Measurements from ENCODE around the gene GMCL1.

Gene GMCL1

DNA sequence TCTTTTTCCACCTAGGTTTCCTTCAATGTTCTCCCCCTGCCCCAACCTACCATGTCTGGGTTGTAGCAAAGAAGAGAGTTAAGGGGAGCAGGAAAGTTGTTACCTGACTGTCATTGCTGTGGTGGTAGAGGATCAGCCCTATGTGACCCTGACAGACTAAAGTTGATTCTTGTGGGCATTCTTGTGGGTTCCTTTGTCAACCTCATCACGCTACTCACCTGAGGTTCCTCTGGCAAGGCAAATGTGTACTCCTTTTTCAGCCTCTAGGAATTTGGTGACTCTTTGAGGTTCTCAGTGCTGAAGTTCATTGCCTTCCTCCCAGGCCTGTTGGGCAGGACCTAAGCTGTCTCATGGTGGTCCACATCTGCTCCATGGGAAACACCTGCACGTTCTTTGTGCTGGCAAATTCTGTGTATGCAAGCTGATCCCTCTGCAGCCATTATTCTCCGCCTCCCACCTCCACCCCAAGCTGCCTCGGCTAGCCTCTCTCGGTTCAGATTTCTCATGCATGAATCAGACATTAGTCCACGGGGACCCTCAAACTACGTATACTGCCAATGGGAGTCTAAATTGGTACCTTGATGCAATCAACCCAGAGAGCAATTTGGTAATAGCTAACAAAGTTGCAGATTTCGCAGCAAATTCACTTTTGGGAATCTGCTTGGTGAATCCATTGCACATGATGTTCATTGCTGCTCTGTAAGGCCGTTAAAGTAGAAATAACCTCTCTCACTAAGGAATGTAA lies 1.5 kb upstream of the GMCL1 start:
- TF ChIP-seq GATA2 (IDR thresholded peaks at IDR 0.05; ENCODE audit: low read depth, low read length) = no peak
- no peak for TF ChIP-seq GATA3 (IDR thresholded peaks at IDR 0.05; ENCODE audit: low read depth, low read length)

DNA sequence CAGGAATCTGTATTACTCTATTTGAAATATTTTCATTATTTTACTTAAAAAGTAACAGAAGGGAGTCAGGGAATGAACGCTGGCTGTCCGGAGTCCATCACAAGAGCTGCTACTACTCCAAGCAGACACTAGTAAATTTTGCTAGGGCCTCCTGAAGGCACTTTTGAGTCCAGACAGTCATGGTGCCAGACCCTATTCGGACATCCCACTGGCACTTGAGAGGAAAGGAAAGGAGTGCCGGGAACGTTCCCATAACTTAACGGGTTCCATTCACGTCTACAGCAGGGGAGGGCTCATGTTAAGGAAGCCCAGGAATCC lies 563 bp upstream of the GMCL1 start:
- TF ChIP-seq GATA2 (IDR thresholded peaks at IDR 0.05; ENCODE audit: low read depth, low read length) = no peak
- TF ChIP-seq GATA3 (IDR thresholded peaks at IDR 0.05; ENCODE audit: low read depth, low read length) = no peak

GRCh38 chr2:69830045-69830905 lies 815 bp downstream of the GMCL1 start:
- no peak for TF ChIP-seq GATA3 (IDR thresholded peaks at IDR 0.05; ENCODE audit: low read depth, low read length)
- TF ChIP-seq GATA2 (IDR thresholded peaks at IDR 0.05; ENCODE audit: low read depth, low read length) = no peak

GRCh38 chr2:69831354-69831905 lies 2.0 kb downstream of the GMCL1 start:
- TF ChIP-seq GATA2 (IDR thresholded peaks at IDR 0.05; ENCODE audit: low read depth, low read length) = no peak
- TF ChIP-seq GATA3 (IDR thresholded peaks at IDR 0.05; ENCODE audit: low read depth, low read length) = no peak

DNA sequence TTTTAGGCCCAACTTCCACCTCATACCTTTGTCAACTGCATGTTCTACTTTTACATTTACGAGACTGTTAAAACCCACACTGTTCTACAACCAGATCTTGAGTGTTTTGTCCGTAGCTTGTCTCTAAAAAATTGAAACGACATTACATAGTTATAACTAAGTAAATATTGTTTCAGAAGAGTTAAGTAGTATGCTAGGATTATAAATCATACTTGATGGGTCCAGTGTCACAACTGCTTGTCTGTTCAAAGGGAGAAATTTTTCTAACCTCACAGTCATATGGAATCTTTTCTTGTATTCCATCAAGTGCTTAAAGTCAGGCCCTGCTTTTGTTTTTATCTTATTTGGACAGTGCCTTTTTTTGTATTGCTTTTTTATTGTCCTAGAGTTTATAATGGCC lies 4.3 kb downstream of the GMCL1 start:
- TF ChIP-seq GATA3 (IDR thresholded peaks at IDR 0.05; ENCODE audit: low read depth, low read length) (no peak), GATA2 (IDR thresholded peaks at IDR 0.05; ENCODE audit: low read depth, low read length) (no peak)

- TF ChIP-seq GATA2 (IDR thresholded peaks at IDR 0.05; ENCODE audit: low read depth, low read length) (no peak), GATA3 (IDR thresholded peaks at IDR 0.05; ENCODE audit: low read depth, low read length) (no peak)
Observed at GRCh38 chr2:69835666-69836065, 6.2 kb downstream of the GMCL1 start.

DNA sequence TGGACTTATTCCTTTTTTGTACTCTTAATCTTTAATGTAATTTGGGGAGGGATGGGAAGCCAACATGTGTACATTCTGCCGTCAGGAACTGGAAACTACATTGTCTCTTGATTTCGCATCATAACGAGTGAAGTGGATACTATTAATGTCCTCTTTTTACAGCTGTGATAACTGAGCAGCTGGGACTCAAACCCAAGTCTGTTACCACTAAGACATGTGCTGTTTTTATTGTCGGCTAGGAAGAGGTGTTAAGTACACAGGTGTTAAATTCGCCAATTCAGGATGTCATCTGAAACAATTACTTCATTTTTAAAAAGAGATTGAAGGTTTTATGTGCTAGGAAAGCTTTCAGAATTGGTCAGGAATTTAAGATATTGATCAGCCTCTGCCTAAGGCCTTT lies 6.9 kb downstream of the GMCL1 start:
- TF ChIP-seq GATA3 (IDR thresholded peaks at IDR 0.05; ENCODE audit: low read depth, low read length) = no peak
- TF ChIP-seq GATA2 (IDR thresholded peaks at IDR 0.05; ENCODE audit: low read depth, low read length) = no peak

GRCh38 chr2:69837533-69837932 lies 8.1 kb downstream of the GMCL1 start:
- TF ChIP-seq GATA2 (IDR thresholded peaks at IDR 0.05; ENCODE audit: low read depth, low read length) (no peak), GATA3 (IDR thresholded peaks at IDR 0.05; ENCODE audit: low read depth, low read length) (no peak)

- TF ChIP-seq GATA2 (IDR thresholded peaks at IDR 0.05; ENCODE audit: low read depth, low read length) (no peak), GATA3 (IDR thresholded peaks at IDR 0.05; ENCODE audit: low read depth, low read length) (no peak)
Observed at GRCh38 chr2:69843993-69844392, 14.5 kb downstream of the GMCL1 start.

GRCh38 chr2:69844560-69844959 lies 15.1 kb downstream of the GMCL1 start:
- TF ChIP-seq GATA3 (IDR thresholded peaks at IDR 0.05; ENCODE audit: low read depth, low read length) (no peak), GATA2 (IDR thresholded peaks at IDR 0.05; ENCODE audit: low read depth, low read length) (no peak)

- TF ChIP-seq GATA2 (IDR thresholded peaks at IDR 0.05; ENCODE audit: low read depth, low read length) = no peak
- TF ChIP-seq GATA3 (IDR thresholded peaks at IDR 0.05; ENCODE audit: low read depth, low read length) = no peak
Observed at GRCh38 chr2:69846182-69847067, 17.0 kb downstream of the GMCL1 start.

GRCh38 chr2:69847068-69847828 lies 17.8 kb downstream of the GMCL1 start:
- no peak for TF ChIP-seq GATA2 (IDR thresholded peaks at IDR 0.05; ENCODE audit: low read depth, low read length)
- TF ChIP-seq GATA3 (IDR thresholded peaks at IDR 0.05; ENCODE audit: low read depth, low read length) = no peak

- no peak for TF ChIP-seq GATA3 (IDR thresholded peaks at IDR 0.05; ENCODE audit: low read depth, low read length)
- no peak for TF ChIP-seq GATA2 (IDR thresholded peaks at IDR 0.05; ENCODE audit: low read depth, low read length)
Observed at GRCh38 chr2:69848186-69848790, 18.8 kb downstream of the GMCL1 start.
